Osteoblast (primary cell): ENCODE results near the gene ATP2B2. TPM values are rescaled to one million over a fixed set of nuclear protein-coding genes. Genes with fewer than 3 reads are reported as not detected.
A peak's percentile ranks its signal among the peaks of the same experiment; 100 is the strongest.
"Not testable (repeated sequence)": the region's sequence is repeated elsewhere in the genome, so short reads cannot be mapped to it uniquely, and the experiment has no call there.

Source experiments
- DNase-seq: peaks from one replicate; pipeline ENCODE4 v3.0.0; 2011; ENCODE audit warnings: low spot score, mixed read lengths; ENCODE audit not compliant: insufficient read length; ENCODE audit errors: missing footprints
- H2AFZ ChIP-seq: 2 replicates; pipeline ENCODE4 v1.6.0; 2011; ENCODE audit warnings: mild to moderate bottlenecking, low read length
- H3K27ac ChIP-seq: 2 replicates; pipeline ENCODE4 v1.5.1; 2011; ENCODE audit warnings: mild to moderate bottlenecking, low read depth, low read length, moderate library complexity
- H3K27me3 ChIP-seq: 2 replicates; pipeline ENCODE4 v1.6.0; 2012; ENCODE audit warnings: mild to moderate bottlenecking, control low read depth, inconsistent platforms, low read length, moderate library complexity; ENCODE audit not compliant: insufficient read depth
- H3K36me3 ChIP-seq: 2 replicates; pipeline ENCODE4 v1.5.1; 2011; ENCODE audit warnings: mild to moderate bottlenecking, low read length, control low read depth, moderate library complexity; ENCODE audit not compliant: insufficient read depth
- H3K4me1 ChIP-seq: 2 replicates; pipeline ENCODE4 v1.5.1; 2011; ENCODE audit warnings: mild to moderate bottlenecking, low read length, control low read depth, moderate library complexity; ENCODE audit not compliant: insufficient read depth
- H3K4me2 ChIP-seq: 2 replicates; pipeline ENCODE4 v1.6.0; 2011; ENCODE audit warnings: mild to moderate bottlenecking, low read length; ENCODE audit not compliant: insufficient read depth
- H3K4me3 ChIP-seq: fragments of 200-600 bp; sonication (generic); 3 replicates; pipeline ENCODE4 v1.5.1; 2012; ENCODE audit warnings: mild to moderate bottlenecking, low read length, inconsistent platforms; ENCODE audit not compliant: insufficient read depth
- H3K79me2 ChIP-seq: 2 replicates; pipeline ENCODE4 v1.6.0; 2012; ENCODE audit warnings: mild to moderate bottlenecking, low read length, control low read depth, inconsistent platforms; ENCODE audit not compliant: insufficient read depth
- H3K9me3 ChIP-seq: 2 replicates; pipeline ENCODE4 v1.5.1; 2011; ENCODE audit warnings: low read depth, low read length, control low read depth
- H4K20me1 ChIP-seq: 2 replicates; pipeline ENCODE4 v1.6.0; 2012; ENCODE audit warnings: mild to moderate bottlenecking, low read length, control low read depth; ENCODE audit not compliant: insufficient read depth
- CTCF ChIP-seq: IDR thresholded peaks from 2 replicates; pipeline ENCODE4 v1.5.1; 2011; ENCODE audit warnings: mild to moderate bottlenecking, low read depth, low read length, moderate library complexity; ENCODE audit errors: extremely low read depth
- total RNA-seq: library from RNA; depleted of rRNA; stranded (reverse); fragments of >200 nt; gene quantifications from 2 replicates; pipeline ENCODE4 v1.2.3, GENCODE V29; 2012

ATP2B2 gene
- total RNA-seq, 1 donor, result not detected

GRCh38 chr3:10382892-10383849 lies 122.2 kb downstream of the ATP2B2 start:
- Histone ChIP-seq H2AFZ (no peak overlapping the region), H3K79me2 (no peaks in the 10 kb centered on the region), H3K36me3 (no peaks in the 10 kb centered on the region), H3K4me2 (no peak overlapping the region), H3K9me3 (peaks cover 15% of the 10 kb centered on the region), H4K20me1 (no peaks in the 10 kb centered on the region), H3K4me1 (peaks cover 3% of the 10 kb centered on the region), H3K4me3 (no peak overlapping the region), H3K27ac (no peak overlapping the region), H3K27me3 (peaks cover 15% of the 10 kb centered on the region)
- TF ChIP-seq CTCF, result no peak
- DNase-seq, result no peak

GRCh38 chr3:10382445-10382844 lies 122.9 kb downstream of the ATP2B2 start:
- peaks cover 15% of the 10 kb centered on the region for H3K27me3 ChIP-seq
- not testable (repeated sequence) for H2AFZ ChIP-seq

GRCh38 chr3:10381336-10381735 lies 124.0 kb downstream of the ATP2B2 start:
- TF ChIP-seq CTCF, result no peak
- no peaks in the 10 kb centered on the region for H3K9me3 ChIP-seq
- peaks cover 3% of the 10 kb centered on the region for H3K4me1 ChIP-seq
- no peak for DNase-seq
- no peaks in the 10 kb centered on the region for H3K36me3 ChIP-seq
- no peaks in the 10 kb centered on the region for H4K20me1 ChIP-seq
- no peaks in the 10 kb centered on the region for H3K79me2 ChIP-seq
- no peak overlapping the region for H3K4me3 ChIP-seq
- no peak overlapping the region for H2AFZ ChIP-seq
- peaks cover 15% of the 10 kb centered on the region for H3K27me3 ChIP-seq
- H3K27ac ChIP-seq, result no peak overlapping the region
- no peak overlapping the region for H3K4me2 ChIP-seq

More at GRCh38 chr3:10382445-10382844, 122.9 kb downstream of the ATP2B2 start:
- not testable (repeated sequence) for H3K79me2 ChIP-seq, H3K4me2 ChIP-seq, H3K36me3 ChIP-seq, H3K4me3 ChIP-seq, DNase-seq, H3K27ac ChIP-seq, H3K4me1 ChIP-seq, H4K20me1 ChIP-seq, H3K9me3 ChIP-seq

DNA sequence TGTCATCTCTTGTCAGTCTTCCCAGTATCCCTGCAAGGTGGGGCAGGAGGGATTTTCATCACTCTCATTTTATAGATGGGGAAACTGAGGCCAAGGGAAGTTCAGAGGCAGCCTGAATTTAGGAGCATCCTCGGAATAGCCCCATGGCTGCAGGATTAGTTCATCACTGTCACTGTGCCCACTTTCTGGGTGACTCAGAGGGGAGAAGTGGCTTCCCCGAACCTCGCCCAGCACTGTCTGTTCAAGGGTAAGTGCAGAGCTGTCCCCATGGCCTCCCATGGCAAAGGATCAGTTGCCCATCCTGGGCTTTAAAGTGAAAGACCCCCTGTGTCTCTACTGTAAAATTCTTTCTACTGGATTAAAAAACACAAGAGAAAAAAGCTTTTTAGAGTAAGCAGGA lies 124.5 kb downstream of the ATP2B2 start:
- H3K4me1 ChIP-seq, result peaks cover 3% of the 10 kb centered on the region
- H3K27ac ChIP-seq, result no peak overlapping the region
- peaks cover 15% of the 10 kb centered on the region for H3K27me3 ChIP-seq
- H3K36me3 ChIP-seq, result no peaks in the 10 kb centered on the region
- H2AFZ ChIP-seq, result no peak overlapping the region
- no peak overlapping the region for H3K4me2 ChIP-seq
- DNase-seq, result peak; percentile 93
- no peak overlapping the region for H3K4me3 ChIP-seq
- H3K9me3 ChIP-seq, result no peaks in the 10 kb centered on the region
- no peaks in the 10 kb centered on the region for H4K20me1 ChIP-seq
- H3K79me2 ChIP-seq, result no peaks in the 10 kb centered on the region
- TF ChIP-seq CTCF, result no peak
